Breast epithelium (tissue), 4 donors: ENCODE data around the gene DNAJB13. TPM values are rescaled to one million over a fixed set of nuclear protein-coding genes. Genes with fewer than 3 reads are reported as not detected.

Source experiments
- DNase-seq, 2 donors: peaks; one replicate each; pipeline ENCODE4 v3.0.0-alpha.2; 2019; ENCODE audit warnings: low spot score in 2 of 2
- H3K27ac ChIP-seq, 2 donors: fragments of 200-600 bp; sonication (generic) in 1 of 2; one replicate each; pipeline ENCODE4 v1.5.1; 2016 to 2019; ENCODE audit warnings: mild to moderate bottlenecking in 1 of 2
- H3K27me3 ChIP-seq, 2 donors: fragments of 200-600 bp; sonication (generic) in 1 of 2; one replicate each; pipeline versions ENCODE4 v1.5.1 to v1.6.0; 2017 to 2019; ENCODE audit warnings: control low read depth in 1 of 2, mild to moderate bottlenecking in 1 of 2
- H3K36me3 ChIP-seq: fragments of 200-600 bp; one replicate; pipeline ENCODE4 v1.5.1; 2019
- H3K4me1 ChIP-seq, 2 donors: fragments of 200-600 bp; sonication (generic); one replicate each; pipeline ENCODE4 v1.5.1; 2016 to 2019; ENCODE audit warnings: control low read depth in 1 of 2
- H3K4me3 ChIP-seq, 3 donors: fragments of 200-600 bp; sonication (generic); 1 replicate in 2 of 3; 2 replicates in 1 of 3; pipeline ENCODE4 v1.5.1; 2016 to 2019; ENCODE audit warnings: mild to moderate bottlenecking in 3 of 3, moderate library complexity in 2 of 3
- H3K9me3 ChIP-seq, 2 donors: fragments of 200-600 bp; sonication (generic) in 1 of 2; one replicate each; pipeline ENCODE4 v1.5.1; 2016 to 2019; ENCODE audit warnings: control low read depth in 1 of 2
- CTCF ChIP-seq, 3 donors: fragments of 450-650 bp; IDR thresholded peaks; one replicate each; pipeline ENCODE4 v1.5.1; 2016 to 2017; ENCODE audit warnings: antibody characterized with exemption in 3 of 3, mild to moderate bottlenecking in 3 of 3, moderate library complexity in 3 of 3
- POLR2A ChIP-seq: fragments of 450-650 bp; IDR thresholded peaks from one replicate; pipeline ENCODE4 v1.6.1; 2016; ENCODE audit warnings: antibody characterized with exemption, mild to moderate bottlenecking, moderate library complexity
- POLR2AphosphoS5 ChIP-seq, 3 donors: sonication (generic); formaldehyde crosslinking; IDR thresholded peaks; one replicate each; pipeline ENCODE4 v1.6.1; 2017; ENCODE audit warnings: antibody characterized with exemption in 3 of 3
- intact Hi-C: fragments of 100-400 bp; cut with DNase I; formaldehyde crosslinking; loops from one replicate; pipeline ENCODE4 v1.15.1; 2023; ENCODE audit warnings: low total_unique reads
- total RNA-seq, 3 donors: library from RNA; depleted of rRNA; stranded (reverse); fragments of >200 nt; gene quantifications; one replicate each; pipeline ENCODE4 v1.1.0, GENCODE V29; 2016

The DNAJB13 gene
- total RNA-seq, 3 donors from 2014 or later: not detected

DNA sequence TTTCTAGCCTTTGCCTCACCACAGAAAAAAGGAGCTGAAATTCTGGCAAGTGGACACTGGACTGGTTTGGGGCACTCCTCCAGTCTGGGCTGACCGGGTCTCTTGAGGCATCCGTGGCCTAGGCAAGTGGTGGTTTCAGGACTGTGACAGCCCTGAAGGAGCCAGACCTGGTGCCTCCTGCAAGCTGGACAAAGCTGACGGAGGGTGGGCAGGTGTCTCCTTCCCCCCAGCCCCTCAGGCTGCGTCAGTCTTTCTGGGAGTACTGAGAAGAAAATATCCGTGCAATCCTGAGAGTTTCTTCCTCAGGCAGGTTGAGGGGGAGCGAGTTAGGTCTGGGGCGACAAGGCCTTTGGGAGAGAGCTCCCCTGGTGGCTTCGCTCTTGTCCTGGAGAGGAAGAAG, 62.3 kb downstream of the DNAJB13 start:
- TF ChIP-seq POLR2AphosphoS5 (IDR thresholded peaks at IDR 0.05): no peak
- no peak for TF ChIP-seq CTCF (IDR thresholded peaks at IDR 0.05)
- no peak for TF ChIP-seq POLR2A
- Histone ChIP-seq H3K4me1 (peaks cover 3 to 5% of the 10 kb centered on the region in 2 donors), H3K27me3 (no peaks in the 10 kb centered on the region), H3K4me3 (no peak overlapping the region), H3K27ac (no peak overlapping the region), H3K36me3 (no peaks in the 10 kb centered on the region), H3K9me3 (no peaks in the 10 kb centered on the region)
- DNase-seq: no peak
- intact Hi-C loops: no loop called here

GRCh38 chr11:74014880-74015279, 64.1 kb downstream of the DNAJB13 start:
- no peak for TF ChIP-seq POLR2AphosphoS5 (IDR thresholded peaks at IDR 0.05)
- TF ChIP-seq CTCF (IDR thresholded peaks at IDR 0.05): no peak
- no peak for TF ChIP-seq POLR2A
- intact Hi-C loops: no loop called here
- no peaks in the 10 kb centered on the region for H3K36me3 ChIP-seq
- H3K4me1 ChIP-seq: peaks cover 5 to 18% of the 10 kb centered on the region in 2 donors
- no peak for DNase-seq
- H3K9me3 ChIP-seq: no peaks in the 10 kb centered on the region
- no peak overlapping the region for H3K4me3 ChIP-seq
- H3K27ac ChIP-seq: no peak overlapping the region
- no peaks in the 10 kb centered on the region for H3K27me3 ChIP-seq

DNA sequence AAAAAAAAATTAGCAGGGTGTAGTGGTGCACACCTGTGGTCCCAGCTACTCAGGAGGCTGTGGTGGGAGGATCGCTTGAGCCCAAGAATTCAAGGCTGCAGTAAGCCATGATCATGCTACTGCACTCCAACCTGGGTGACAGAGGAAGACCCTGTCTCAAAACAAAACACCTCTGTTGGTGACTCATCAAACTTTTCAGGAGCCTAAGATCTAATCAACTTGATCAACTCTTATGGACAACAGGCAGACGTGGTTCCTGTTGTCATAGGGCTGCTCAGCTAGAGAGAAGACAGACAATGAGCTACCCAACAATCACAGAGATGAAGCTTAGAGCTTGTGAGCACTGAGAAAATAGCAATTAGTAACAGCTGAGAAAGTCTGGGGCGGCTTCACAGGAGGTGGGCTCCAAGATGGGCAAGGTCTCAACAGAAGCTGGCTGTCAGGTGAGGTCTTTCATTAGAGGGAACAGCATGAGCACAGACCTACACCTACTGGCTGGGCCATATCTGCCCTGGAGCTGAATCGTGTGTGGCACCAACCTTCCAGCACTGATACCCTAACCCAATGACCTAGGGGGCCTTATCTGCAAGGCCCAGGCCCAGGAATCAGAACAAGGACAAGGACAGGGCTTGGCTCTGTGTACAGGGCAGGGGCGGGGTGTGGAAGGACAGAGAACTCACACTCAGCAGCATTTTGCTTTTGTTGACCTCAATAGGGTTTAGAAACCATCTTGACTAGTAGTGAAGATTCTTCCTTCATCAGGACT, 65.3 kb downstream of the DNAJB13 start:
- Histone ChIP-seq H3K36me3 (no peaks in the 10 kb centered on the region), H3K9me3 (no peaks in the 10 kb centered on the region), H3K27ac (peak overlapping the region in 1 of 2 donors; percentile 39), H3K4me1 (peaks cover 5 to 18% of the 10 kb centered on the region in 2 donors), H3K27me3 (no peaks in the 10 kb centered on the region), H3K4me3 (no peak overlapping the region)
- intact Hi-C loops: no loop called here
- TF ChIP-seq POLR2A (no peak), POLR2AphosphoS5 (IDR thresholded peaks at IDR 0.05) (no peak), CTCF (IDR thresholded peaks at IDR 0.05) (no peak)
- DNase-seq: no peak

DNA sequence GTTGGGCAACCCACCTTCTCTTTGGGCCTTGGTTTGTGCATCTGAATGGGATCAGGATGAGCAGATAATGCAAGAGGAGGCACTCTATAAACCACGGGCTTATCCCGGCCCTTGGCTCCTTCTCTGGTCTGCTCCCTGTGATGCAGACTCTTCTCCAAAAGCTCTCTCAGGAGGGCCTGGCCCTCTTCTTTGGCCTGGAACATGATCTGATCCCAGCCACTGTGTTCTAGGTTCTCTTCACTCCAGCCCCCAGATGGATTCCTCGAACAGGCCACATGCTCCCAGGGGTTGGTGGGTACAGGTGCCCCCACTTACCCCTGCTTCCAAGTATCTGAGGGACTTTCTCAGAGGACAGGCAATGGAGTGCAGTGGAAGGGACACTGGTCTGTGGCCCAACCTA, 66.8 kb downstream of the DNAJB13 start:
- Histone ChIP-seq H3K27me3 (no peaks in the 10 kb centered on the region), H3K9me3 (no peaks in the 10 kb centered on the region), H3K27ac (peak overlapping the region; percentile 88 to 89), H3K4me3 (no peak overlapping the region), H3K36me3 (no peaks in the 10 kb centered on the region), H3K4me1 (peaks cover 5 to 18% of the 10 kb centered on the region in 2 donors)
- intact Hi-C loops: no loop called here
- DNase-seq: no peak
- TF ChIP-seq POLR2A (no peak), CTCF (IDR thresholded peaks at IDR 0.05) (no peak), POLR2AphosphoS5 (IDR thresholded peaks at IDR 0.05) (no peak)

DNA sequence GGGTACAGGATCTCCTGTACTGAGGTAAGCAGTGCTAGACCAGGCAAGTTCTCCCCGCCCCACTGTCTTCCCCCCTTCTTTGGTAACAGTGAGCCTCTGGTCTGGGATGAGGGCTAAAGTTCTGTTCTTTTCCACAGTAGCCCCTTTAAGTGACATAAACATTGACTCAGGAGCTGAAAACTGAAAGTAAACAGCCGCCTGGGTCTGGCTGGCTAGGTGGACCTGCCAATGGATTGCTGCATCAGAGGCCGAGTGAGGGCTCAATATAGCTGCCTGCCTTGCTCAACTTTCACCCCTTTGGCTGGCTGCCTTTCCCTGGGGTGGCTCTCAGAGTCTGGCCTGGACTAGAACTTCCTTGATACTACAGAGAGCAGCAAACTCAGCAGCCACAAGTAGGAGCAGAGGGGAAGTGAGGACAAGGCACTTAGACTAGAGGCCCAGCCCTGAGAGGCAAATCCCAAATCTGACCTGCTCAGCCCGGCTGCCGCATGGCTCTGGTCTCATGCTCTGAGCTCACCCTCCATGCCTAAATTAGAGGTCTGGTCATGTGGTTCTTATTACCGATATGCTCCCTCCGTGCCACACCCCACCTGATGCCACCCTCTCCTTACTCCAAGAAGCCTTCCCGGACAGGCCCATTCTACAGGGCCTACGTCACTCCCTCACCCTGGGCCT, 67.6 kb downstream of the DNAJB13 start:
- DNase-seq: peak; percentile 91
- Histone ChIP-seq H3K4me1 (peaks cover 5 to 18% of the 10 kb centered on the region in 2 donors), H3K27ac (peak overlapping the region; percentile 88 to 89), H3K36me3 (no peaks in the 10 kb centered on the region), H3K4me3 (peak overlapping the region in 1 of 3 donors; percentile 12), H3K27me3 (no peaks in the 10 kb centered on the region), H3K9me3 (no peaks in the 10 kb centered on the region)
- intact Hi-C loops: no loop called here
- TF ChIP-seq CTCF (IDR thresholded peaks at IDR 0.05) (no peak), POLR2AphosphoS5 (IDR thresholded peaks at IDR 0.05) (peak; percentile 55 to 83 (median 64))
